ENCODE results near the gene OR51B6.

DNA sequence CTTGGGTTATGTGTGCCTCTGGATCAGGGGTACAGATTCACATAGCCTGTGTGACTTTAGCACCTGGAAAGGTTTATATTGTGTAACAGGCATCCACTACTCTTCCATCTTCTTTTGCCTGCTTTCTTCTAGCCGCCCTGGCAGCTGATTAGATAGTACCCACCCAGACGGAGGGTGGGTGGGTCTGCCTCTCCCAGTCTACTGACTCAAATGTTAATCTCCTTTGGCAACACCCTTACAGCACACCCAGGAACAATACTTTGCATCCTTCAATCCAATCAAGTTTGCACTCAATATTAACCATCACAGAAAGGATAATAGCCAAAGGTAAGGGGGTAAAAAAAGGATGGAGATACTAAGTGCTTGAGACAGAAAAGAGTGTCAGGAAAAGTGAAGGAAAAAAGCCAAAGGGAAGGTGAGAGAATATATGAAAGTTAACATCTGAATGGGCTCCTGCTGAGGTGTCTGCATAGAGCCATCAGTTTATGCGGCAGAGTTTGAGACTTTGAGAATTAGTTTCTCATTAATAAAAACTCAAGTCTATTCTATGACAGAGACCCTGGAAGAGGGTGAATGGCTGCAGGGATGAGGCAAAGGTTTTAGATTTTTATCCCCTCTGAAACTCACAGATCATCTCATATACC is 2.6 kb upstream of the OR51B6 start:
- no peak for TF ChIP-seq CTCF (IDR thresholded peaks at IDR 0.05 in 4 of 5, conservative IDR thresholded peaks at IDR 0.05 in 1 of 5)
- TF ChIP-seq POLR2A (IDR thresholded peaks at IDR 0.05), result no peak

Measured in gastrocnemius medialis (tissue), 4 donors.